ENCODE data around the gene CDH12.

- TF ChIP-seq, protein P1, sequence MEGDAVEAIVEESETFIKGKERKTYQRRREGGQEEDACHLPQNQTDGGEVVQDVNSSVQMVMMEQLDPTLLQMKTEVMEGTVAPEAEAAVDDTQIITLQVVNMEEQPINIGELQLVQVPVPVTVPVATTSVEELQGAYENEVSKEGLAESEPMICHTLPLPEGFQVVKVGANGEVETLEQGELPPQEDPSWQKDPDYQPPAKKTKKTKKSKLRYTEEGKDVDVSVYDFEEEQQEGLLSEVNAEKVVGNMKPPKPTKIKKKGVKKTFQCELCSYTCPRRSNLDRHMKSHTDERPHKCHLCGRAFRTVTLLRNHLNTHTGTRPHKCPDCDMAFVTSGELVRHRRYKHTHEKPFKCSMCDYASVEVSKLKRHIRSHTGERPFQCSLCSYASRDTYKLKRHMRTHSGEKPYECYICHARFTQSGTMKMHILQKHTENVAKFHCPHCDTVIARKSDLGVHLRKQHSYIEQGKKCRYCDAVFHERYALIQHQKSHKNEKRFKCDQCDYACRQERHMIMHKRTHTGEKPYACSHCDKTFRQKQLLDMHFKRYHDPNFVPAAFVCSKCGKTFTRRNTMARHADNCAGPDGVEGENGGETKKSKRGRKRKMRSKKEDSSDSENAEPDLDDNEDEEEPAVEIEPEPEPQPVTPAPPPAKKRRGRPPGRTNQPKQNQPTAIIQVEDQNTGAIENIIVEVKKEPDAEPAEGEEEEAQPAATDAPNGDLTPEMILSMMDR (IDR thresholded peaks at IDR 0.05): no peak
- TF ChIP-seq EP300 (IDR thresholded peaks at IDR 0.05) (no peak), POLR2AphosphoS5 (IDR thresholded peaks at IDR 0.05) (no peak), POLR2A (IDR thresholded peaks at IDR 0.05) (no peak)
These were observed at the start of gene CDH12 for GRCh38 chr5:22852807-22853660.
